ENCODE measurements around the gene SMPDL3B.

Gene SMPDL3B

GRCh38 chr1:27941671-27942540 is 7.1 kb downstream of the SMPDL3B start:
- no peaks in the 10 kb centered on the region for H3K36me3 Mint-ChIP-seq (ENCODE audit: low read depth)

GRCh38 chr1:27945020-27945419 is 10.2 kb downstream of the SMPDL3B start:
- H3K4me3 Mint-ChIP-seq, result no peak overlapping the region
- no peaks in the 10 kb centered on the region for H3K4me1 Mint-ChIP-seq
- no peaks in the 10 kb centered on the region for H3K36me3 Mint-ChIP-seq (ENCODE audit: low read depth)
- no peak for TF ChIP-seq CTCF (IDR thresholded peaks at IDR 0.05; ENCODE audit: unreplicated experiment in 3 of 3)
- H3K9me3 Mint-ChIP-seq, result no peaks in the 10 kb centered on the region
- H3K27ac Mint-ChIP-seq, result no peak overlapping the region
- H3K27me3 Mint-ChIP-seq (ENCODE audit: low read depth), result no peaks in the 10 kb centered on the region

More at GRCh38 chr1:27941671-27942540, 7.1 kb downstream of the SMPDL3B start:
- Mint-ChIP-seq H3K9me3 (no peaks in the 10 kb centered on the region), H3K27ac (no peak overlapping the region), H3K27me3 (ENCODE audit: low read depth) (peaks cover 6% of the 10 kb centered on the region), H3K4me1 (no peaks in the 10 kb centered on the region), H3K4me3 (no peak overlapping the region)
- no peak for TF ChIP-seq CTCF (IDR thresholded peaks at IDR 0.05; ENCODE audit: unreplicated experiment in 3 of 3)

GRCh38 chr1:27949027-27949426 is 14.2 kb downstream of the SMPDL3B start:
- Mint-ChIP-seq H3K4me3 (no peak overlapping the region), H3K9me3 (no peaks in the 10 kb centered on the region), H3K4me1 (no peaks in the 10 kb centered on the region), H3K36me3 (ENCODE audit: low read depth) (no peaks in the 10 kb centered on the region), H3K27ac (no peak overlapping the region), H3K27me3 (ENCODE audit: low read depth) (no peaks in the 10 kb centered on the region)
- no peak for TF ChIP-seq CTCF (IDR thresholded peaks at IDR 0.05; ENCODE audit: unreplicated experiment in 3 of 3)

GRCh38 chr1:27951396-27951795 is 16.6 kb downstream of the SMPDL3B start:
- H3K4me3 Mint-ChIP-seq, result no peak overlapping the region
- no peaks in the 10 kb centered on the region for H3K36me3 Mint-ChIP-seq (ENCODE audit: low read depth)
- H3K27ac Mint-ChIP-seq, result no peak overlapping the region
- no peaks in the 10 kb centered on the region for H3K27me3 Mint-ChIP-seq (ENCODE audit: low read depth)
- H3K9me3 Mint-ChIP-seq, result no peaks in the 10 kb centered on the region
- no peaks in the 10 kb centered on the region for H3K4me1 Mint-ChIP-seq
- no peak for TF ChIP-seq CTCF (IDR thresholded peaks at IDR 0.05; ENCODE audit: unreplicated experiment in 3 of 3)

- peaks cover 2% of the 10 kb centered on the region for H3K27me3 Mint-ChIP-seq (ENCODE audit: low read depth)
- no peaks in the 10 kb centered on the region for H3K36me3 Mint-ChIP-seq (ENCODE audit: low read depth)
- no peak overlapping the region for H3K4me3 Mint-ChIP-seq
- H3K27ac Mint-ChIP-seq, result no peak overlapping the region
- TF ChIP-seq CTCF (IDR thresholded peaks at IDR 0.05; ENCODE audit: unreplicated experiment in 3 of 3), result no peak
- H3K9me3 Mint-ChIP-seq, result no peaks in the 10 kb centered on the region
- no peaks in the 10 kb centered on the region for H3K4me1 Mint-ChIP-seq
Measured at GRCh38 chr1:27952147-27952546, 17.3 kb downstream of the SMPDL3B start.

- no peaks in the 10 kb centered on the region for H3K9me3 Mint-ChIP-seq
- H3K27me3 Mint-ChIP-seq (ENCODE audit: low read depth), result peaks cover 4% of the 10 kb centered on the region
- H3K36me3 Mint-ChIP-seq (ENCODE audit: low read depth), result no peaks in the 10 kb centered on the region
- peaks cover under 1% of the 10 kb centered on the region for H3K4me1 Mint-ChIP-seq
- no peak overlapping the region for H3K27ac Mint-ChIP-seq
- TF ChIP-seq CTCF (IDR thresholded peaks at IDR 0.05; ENCODE audit: unreplicated experiment in 3 of 3), result no peak
- no peak overlapping the region for H3K4me3 Mint-ChIP-seq
Measured at GRCh38 chr1:27954186-27954585, 19.4 kb downstream of the SMPDL3B start.

All from nephron (organoid).